ENCODE data around the gene RGP1.

The RGP1 gene

DNA sequence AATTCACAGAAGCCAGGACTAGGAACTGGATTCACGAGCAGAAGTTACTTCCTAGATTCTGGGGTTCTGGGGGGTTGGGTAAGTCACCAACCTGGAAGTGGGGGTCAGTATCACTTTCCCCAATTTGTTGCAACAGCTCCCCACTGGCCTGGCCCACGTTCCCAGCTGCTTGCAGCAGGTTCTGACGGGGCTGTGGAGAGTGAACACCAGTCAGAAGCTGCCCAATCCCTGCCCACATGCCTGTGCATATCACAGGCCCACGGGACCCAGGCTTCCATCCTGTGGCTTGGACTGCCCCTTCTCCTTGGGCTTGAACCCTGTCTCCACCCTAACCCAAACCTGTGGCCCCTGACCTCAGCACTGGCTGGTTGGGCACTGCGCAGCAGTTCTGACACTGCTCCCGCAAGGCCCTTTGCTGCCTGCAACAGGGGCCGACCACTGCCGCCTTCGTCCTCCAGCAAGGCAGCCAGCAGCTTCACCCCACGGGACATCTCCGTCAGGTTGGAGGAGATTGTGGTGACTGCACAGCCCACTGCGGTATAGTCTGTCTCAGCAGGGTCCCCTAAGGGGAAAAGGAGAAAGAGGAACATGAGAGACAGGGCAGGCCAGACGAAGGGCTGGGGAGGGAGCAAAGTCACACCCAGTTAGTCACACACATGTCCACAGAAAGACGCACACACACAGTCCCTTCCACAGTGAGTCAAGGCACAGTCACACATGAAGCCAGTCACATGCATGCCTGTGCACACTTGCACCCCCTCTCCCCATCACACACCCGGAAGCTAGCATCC is 30.2 kb upstream of the RGP1 start:
- in situ Hi-C loops (cut with HindIII; ENCODE audit: low pct_ligation_motif_present, low pct_unique_long_range_greater_than_20kb, low sequenced_read_pairs) = no loop called here
- no peak for DNase-seq

DNA sequence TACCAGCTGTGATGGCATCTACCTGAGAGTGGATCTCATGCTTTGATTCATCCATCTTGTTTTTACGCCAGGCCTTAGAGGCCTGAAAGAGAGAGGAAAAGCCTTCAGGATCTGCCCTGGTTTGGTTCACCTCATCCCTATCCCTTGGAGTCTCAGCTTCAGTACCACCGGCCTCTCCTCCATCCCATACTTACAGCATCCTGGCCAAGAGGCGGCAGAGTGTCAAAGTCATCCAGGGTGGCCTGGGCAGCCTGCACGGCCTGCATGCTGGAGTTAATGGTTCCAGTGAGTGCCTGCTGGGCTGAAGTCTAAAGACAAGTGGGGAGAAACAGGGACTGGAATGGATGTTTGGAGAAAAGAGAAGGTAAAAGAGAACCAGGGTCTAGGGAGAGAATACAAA is 29.5 kb upstream of the RGP1 start:
- in situ Hi-C loops (cut with HindIII; ENCODE audit: low pct_ligation_motif_present, low pct_unique_long_range_greater_than_20kb, low sequenced_read_pairs) = no loop called here
- DNase-seq = no peak

DNA sequence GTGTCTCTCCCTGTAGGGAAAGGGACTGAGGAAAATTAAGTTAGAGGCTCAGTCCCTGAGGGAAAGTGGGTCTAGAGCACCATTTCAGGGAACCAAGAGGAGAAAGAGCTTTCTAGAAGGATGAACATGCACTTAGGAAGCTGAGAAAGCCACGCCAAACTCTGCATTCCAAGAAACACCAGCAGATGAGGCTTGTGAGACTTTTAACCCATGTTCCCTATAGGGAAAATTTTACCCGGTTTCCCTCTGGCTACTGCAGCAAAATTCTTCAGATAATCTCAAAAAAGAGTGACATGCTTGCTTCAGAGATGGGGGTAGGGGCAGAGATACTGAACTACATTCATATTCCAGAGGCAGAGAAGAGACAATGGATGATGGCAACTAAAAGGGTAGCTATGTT is 25.7 kb upstream of the RGP1 start:
- in situ Hi-C loops (cut with HindIII; ENCODE audit: low pct_ligation_motif_present, low pct_unique_long_range_greater_than_20kb, low sequenced_read_pairs) = no loop called here
- DNase-seq = no peak

- in situ Hi-C loops (cut with HindIII; ENCODE audit: low pct_ligation_motif_present, low pct_unique_long_range_greater_than_20kb, low sequenced_read_pairs) = no loop called here
These were observed 25.2 kb upstream of the RGP1 start for GRCh38 chr9:35723908-35724307.

DNA sequence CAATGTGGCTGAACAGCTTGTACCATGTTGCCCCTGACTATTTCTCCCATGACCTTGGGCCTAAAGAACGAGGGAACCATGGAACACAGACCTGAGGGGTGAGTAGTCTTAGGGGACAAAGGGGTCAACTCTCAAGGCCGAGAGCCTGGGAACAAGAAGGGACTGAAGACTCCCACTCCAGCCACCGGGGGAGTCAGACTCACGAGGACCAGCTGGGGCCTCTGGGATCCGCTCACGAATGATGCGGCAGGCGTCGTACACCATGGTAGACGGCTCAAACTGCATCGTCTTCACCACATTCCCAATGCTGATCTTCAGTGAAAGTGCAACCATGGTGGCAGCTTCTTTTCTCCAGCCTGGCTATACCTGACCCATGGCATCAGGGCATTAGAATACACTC is 23.7 kb upstream of the RGP1 start:
- DNase-seq = no peak
- in situ Hi-C loops (cut with HindIII; ENCODE audit: low pct_ligation_motif_present, low pct_unique_long_range_greater_than_20kb, low sequenced_read_pairs) = no loop called here

More at GRCh38 chr9:35723908-35724307, 25.2 kb upstream of the RGP1 start:
- no peak for DNase-seq

DNA sequence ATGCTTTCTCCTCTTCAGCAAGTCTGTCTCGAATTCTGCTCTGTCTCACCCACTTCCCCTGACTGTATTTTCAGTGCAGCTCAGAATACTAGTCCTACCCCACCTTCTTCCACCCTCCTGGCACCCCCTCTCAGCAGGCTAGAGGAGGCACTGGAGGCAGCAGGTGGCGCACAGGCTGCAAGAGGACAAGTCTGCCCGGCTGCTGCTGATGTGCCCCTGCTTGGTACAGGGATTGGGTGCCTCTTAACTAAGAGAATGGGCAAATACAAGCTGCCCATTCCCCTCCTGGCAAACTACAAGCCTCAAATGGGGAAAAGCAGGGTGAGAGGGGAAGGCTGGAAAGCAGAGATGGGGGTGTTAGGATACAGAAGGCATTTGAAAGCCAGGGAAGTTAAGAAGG is 22.2 kb upstream of the RGP1 start:
- DNase-seq = peak; percentile 72
- in situ Hi-C loops (cut with HindIII; ENCODE audit: low pct_ligation_motif_present, low pct_unique_long_range_greater_than_20kb, low sequenced_read_pairs) = no loop called here

GRCh38 chr9:35727676-35728040 is 21.4 kb upstream of the RGP1 start:
- DNase-seq = no peak
- in situ Hi-C loops (cut with HindIII; ENCODE audit: low pct_ligation_motif_present, low pct_unique_long_range_greater_than_20kb, low sequenced_read_pairs) = no loop called here

DNA sequence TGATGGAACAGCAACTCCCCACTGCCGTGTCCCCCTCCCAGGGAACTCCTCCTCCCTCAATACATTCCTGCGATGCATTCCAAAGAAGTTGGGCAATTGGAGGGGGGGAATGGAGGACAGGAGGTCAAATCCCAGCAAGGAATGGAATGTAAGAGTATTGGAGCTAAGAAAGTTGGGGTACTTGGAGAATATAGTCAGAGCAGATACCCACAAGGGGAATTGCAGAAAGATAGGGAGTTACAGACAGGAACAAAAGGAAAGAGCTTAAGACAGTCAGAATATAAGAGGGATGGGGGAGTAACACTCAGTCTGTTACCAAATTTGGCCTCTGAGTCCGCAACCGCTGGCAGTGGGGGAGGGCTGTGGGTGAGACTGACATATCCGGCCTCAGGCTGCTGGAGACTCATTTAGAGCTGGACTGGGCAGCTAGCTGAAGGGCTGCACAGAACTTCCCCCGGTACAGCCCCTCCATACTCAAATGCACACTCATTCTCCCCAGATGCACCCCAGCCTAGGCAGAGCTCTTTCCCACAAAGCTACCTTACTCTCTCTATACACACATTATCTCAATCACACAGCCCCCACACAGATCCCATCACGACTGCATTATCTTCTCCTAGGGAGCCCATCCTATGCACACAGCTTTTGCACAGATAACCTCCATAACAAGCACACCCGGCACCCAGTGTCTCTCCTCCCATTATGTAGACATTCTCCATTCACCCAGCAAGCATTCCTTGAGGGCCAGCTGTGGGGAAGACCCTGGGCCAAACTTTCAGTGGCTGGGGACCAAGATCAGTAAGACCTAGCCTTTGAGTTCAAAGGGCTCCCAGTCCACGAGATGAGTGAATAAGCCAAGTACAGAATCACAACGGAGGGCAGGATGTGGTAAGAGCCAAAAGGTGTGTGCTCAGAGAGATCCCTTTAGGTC is 20.8 kb upstream of the RGP1 start:
- peak; percentile 83 for DNase-seq

DNA sequence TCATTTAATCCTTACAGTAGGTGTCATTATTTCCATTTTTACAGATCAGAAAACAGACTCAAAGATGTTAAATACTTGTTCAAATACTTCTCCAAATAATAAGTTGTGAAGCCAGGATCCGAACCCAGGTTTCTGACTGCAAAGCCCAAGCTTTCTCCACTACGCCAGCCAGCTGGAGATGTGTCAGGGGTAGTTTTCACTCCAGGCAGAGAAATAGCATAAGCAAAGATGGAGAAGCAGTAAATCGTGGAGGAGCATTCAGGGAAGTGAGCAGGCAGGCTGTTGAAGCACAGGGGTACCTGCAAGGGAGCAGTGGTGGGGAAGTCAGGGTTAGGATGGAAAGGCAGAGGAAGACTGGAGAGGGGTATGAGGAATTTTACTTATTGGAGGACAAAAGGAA is 20.0 kb upstream of the RGP1 start:
- no peak for DNase-seq
- in situ Hi-C loops (cut with HindIII; ENCODE audit: low pct_ligation_motif_present, low pct_unique_long_range_greater_than_20kb, low sequenced_read_pairs) = no loop called here

More for the DNA sequence above, 20.8 kb upstream of the RGP1 start:
- in situ Hi-C loops (cut with HindIII; ENCODE audit: low pct_ligation_motif_present, low pct_unique_long_range_greater_than_20kb, low sequenced_read_pairs) = no loop called here

DNA sequence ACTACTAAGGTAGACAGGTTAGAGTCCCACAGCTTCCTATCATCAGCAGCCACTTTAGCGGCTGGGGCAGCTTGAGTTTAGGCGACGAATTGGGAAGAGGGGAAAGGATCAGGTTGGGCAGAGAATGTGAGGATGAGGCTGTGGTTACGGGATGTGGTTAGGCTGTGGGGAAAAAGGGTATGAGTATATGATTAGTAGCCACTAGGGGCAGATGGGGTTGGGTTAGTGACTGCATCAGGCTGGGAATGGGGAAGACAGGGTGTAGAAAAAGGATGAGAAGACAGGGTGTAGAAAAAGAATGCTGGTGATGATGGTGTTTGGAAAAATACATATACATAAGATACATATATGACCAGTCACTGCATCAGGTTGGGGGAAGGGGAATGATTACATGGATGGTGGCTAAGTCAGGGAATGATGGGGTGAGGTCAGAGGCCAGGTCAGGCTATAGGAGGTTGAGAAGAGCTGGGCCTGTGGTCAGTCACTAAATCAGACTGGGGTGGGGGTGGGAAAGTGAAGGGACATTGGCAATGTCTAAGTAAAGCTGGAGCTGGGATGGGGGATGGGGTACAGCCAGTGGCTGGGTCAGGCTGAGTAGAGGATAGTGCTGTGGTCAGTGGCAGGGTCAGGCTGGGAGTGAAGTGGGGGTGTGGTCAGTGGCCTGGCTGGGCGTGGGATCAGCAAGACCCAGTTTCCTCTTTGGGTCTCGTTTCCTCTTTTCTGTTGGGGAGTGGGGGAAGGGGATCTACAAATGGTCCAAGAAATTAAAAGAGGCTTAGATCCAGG is 19.2 kb upstream of the RGP1 start:
- in situ Hi-C loops (cut with HindIII; ENCODE audit: low pct_ligation_motif_present, low pct_unique_long_range_greater_than_20kb, low sequenced_read_pairs) = no loop called here
- peak; percentile 83 for DNase-seq

GRCh38 chr9:35730486-35730854 is 18.6 kb upstream of the RGP1 start:
- DNase-seq = no peak

DNA sequence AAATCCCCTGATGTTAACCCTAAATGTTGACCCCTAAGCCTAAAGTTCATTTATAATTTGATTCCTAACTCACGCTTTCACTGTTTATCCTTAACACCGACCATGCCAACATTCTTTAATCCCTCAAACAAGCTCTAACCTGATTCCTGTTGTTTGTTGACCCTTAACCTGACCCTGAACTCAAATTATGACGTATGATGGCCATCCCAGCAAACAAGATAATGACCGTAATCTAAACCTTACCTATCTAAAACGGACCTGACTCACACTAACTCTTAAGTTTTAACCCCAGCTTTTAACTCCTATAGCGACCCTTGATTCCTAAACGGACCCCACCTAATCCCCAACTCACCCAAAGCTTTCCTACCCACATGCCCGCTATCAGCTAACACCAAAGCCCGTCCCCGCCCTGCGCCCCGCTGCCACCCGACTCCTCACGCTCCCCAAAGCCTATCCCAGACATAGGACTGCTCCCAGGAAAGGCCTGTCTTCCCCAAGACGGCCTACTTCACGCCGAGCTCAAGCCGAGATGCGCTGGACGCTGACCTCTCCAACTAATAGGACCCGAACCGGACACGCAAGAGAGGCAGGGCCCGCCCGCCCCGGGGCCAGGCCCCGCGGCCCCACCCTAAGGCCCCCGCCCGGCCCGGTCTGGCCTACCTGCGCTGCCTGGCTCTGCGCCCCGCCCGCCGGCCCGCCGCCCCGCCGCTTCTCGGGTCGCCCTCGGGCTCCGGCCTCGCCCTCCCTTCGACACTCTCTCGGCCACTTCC is 17.5 kb upstream of the RGP1 start:
- no peak for DNase-seq
- in situ Hi-C loops (cut with HindIII; ENCODE audit: low pct_ligation_motif_present, low pct_unique_long_range_greater_than_20kb, low sequenced_read_pairs) = no loop called here

More at GRCh38 chr9:35730486-35730854, 18.6 kb upstream of the RGP1 start:
- in situ Hi-C loops (cut with HindIII; ENCODE audit: low pct_ligation_motif_present, low pct_unique_long_range_greater_than_20kb, low sequenced_read_pairs) = no loop called here

DNA sequence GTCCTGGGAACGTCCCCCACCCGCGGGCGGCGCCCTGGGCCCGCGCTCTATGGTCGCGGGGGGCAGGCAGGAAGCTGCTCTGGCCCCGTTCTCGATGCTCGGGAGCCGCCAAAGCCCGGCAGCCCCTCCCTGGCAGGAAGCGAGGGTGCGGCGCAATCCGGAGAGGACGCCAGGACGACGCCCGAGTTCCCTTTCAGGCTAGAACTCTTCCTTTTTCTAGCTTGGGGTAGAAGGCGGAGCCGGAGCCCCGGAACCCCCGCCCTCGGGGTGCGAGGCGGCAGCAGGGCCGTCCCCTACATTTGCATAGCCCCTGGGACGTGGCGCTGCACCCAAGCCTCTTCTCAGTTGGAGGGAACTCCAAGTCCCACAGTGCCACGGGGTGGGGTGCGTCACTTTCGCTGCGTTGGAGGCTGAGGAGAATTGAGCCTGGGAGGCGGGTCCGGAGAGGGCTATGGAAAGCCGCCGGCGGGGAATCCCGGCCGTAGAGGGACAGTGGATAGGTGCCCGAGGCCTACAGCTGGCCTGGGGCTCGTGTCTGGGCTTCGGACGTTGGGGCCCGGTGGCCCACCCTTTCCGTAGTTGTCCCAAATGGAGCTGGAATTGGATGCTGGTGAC is 16.8 kb upstream of the RGP1 start, which contains the start of the genes CREB3 and TLN1:
Gene CREB3, plus strand, starts transcription at position 482 of the 615 bp plus-strand sequence. Its CDS starts 107 bp downstream, at position 589.
Gene TLN1, minus strand, starts transcription at position 11 of the 615 bp plus-strand sequence. CDS start 6,501 bp downstream, outside the sequence.
- in situ Hi-C loops (cut with HindIII; ENCODE audit: low pct_ligation_motif_present, low pct_unique_long_range_greater_than_20kb, low sequenced_read_pairs) = no loop called here
- DNase-seq = peak; percentile 96

DNA sequence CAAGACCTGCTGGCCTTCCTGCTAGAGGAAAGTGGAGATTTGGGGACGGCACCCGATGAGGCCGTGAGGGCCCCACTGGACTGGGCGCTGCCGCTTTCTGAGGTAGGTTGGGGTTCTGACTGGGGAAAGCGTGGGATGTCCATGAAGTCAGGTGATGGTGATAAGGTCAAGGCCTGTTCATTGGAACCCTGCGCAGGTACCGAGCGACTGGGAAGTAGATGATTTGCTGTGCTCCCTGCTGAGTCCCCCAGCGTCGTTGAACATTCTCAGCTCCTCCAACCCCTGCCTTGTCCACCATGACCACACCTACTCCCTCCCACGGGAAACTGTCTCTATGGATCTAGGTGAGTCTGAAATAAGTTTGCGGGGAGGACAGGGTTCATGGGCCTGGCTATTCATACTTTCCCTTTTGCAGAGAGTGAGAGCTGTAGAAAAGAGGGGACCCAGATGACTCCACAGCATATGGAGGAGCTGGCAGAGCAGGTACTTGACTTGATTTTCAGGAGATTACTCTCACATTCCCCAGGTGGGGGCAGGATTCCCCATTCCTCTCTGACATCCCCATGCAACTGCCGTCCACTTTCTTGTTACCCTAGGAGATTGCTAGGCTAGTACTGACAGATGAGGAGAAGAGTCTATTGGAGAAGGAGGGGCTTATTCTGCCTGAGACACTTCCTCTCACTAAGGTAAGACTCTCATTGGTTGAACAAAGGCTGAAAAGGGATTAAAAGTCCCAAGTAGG is 16.1 kb upstream of the RGP1 start:
- in situ Hi-C loops (cut with HindIII; ENCODE audit: low pct_ligation_motif_present, low pct_unique_long_range_greater_than_20kb, low sequenced_read_pairs) = no loop called here
- DNase-seq = peak; percentile 80

DNA sequence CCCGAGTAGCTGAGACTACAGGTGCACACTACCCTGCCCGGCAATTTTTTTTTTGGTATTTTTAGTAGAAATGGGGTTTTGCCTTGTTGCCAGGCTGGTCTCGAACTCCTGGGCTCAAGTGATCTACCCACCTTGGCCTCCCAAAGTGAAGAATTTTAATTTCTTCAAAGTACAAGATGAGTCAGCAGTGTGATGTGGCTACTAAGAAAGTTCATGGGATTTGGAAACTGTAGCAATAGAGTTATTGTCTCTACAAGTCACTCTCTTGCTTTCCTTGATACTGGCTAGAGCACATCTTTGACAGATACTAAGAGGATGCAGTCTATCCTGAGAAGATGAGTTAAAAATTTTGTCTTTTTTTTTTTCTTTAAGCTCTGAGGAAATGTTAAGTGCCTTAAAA is 15.0 kb upstream of the RGP1 start:
- DNase-seq = no peak
- in situ Hi-C loops (cut with HindIII; ENCODE audit: low pct_ligation_motif_present, low pct_unique_long_range_greater_than_20kb, low sequenced_read_pairs) = no loop called here

DNA sequence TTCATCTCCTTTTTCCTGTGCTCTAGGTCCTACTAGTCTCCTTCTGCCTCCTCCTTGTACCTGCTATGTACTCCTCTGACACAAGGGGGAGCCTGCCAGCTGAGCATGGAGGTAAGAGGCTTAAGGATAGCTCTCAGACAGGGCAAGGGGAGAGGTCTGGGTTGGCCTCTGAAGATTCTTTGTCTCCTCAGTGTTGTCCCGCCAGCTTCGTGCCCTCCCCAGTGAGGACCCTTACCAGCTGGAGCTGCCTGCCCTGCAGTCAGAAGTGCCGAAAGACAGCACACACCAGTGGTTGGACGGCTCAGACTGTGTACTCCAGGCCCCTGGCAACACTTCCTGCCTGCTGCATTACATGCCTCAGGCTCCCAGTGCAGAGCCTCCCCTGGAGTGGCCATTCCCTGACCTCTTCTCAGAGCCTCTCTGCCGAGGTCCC is 12.9 kb upstream of the RGP1 start:
- DNase-seq = peak; percentile 70
- in situ Hi-C loops (cut with HindIII; ENCODE audit: low pct_ligation_motif_present, low pct_unique_long_range_greater_than_20kb, low sequenced_read_pairs) = no loop called here

DNA sequence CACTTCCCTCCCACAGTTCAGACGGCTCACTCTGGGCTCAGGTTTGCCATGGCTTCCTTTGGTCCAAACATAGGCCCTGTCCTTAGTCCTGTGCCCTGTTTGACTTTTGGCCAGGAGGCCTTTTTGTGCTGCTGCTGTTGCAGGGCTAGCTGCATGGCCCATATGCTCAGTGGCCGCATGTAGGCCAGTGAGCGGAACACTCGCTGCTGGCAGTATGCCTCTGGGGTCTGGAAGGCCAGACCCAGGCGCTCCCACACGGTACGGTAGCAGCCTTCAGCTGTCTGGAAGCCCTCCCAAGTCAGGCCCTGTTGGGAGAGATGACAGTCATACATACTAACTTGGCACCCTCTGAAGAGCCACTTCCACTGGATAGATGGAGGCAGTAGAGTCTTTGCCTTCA is 11.9 kb upstream of the RGP1 start:
- in situ Hi-C loops (cut with HindIII; ENCODE audit: low pct_ligation_motif_present, low pct_unique_long_range_greater_than_20kb, low sequenced_read_pairs) = no loop called here
- DNase-seq = no peak

All from ACHN (cell line).